Measurements from ENCODE around the gene SLC38A6.

The SLC38A6 gene

DNA sequence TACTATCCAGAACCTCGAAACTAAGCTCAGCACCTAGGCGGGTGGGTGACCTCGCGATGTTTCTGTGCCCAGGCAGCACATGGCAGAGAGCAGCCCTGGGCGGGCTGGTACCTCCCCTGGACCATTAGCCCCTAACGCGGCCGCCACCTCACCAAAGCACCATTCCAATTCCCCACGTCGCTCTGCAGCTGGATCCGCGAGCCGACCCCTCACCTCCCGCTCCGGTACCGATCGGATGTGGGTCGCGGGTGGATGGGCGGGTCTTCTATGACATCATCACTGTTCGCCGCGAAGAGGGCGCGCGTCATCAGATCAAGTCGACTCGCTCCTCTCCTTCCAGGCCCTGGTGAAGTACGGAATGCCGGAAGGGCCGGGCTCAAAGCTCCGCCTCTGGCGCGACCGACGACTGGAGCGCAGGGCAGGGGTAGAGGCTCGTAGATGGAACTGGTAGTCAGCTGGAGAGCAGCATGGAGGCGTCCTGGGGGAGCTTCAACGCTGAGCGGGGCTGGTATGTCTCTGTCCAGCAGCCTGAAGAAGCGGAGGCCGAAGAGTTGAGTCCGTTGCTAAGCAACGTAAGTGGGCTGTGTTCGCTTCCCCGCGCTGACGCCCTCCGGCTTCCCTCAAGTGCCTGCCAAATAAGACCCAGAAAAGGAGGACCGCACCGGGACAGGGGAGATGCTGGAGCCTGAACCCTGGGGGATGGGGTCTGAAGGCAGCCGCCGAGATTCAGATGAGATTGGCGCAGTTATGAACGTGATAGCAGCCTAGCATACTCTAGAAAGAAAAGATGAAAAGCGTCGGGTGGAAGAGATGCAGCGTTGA is at the start of gene SLC38A6, which contains the start of gene TRMT5:
Gene SLC38A6, plus strand, starts transcription at position 435 of the 822 bp plus-strand sequence. Its CDS starts 33 bp downstream, at position 468.
Gene TRMT5, minus strand, starts transcription at position 269 of the 822 bp plus-strand sequence. Its CDS starts 106 bp downstream, at position 163.
- Histone ChIP-seq H3K27ac (ENCODE audit: low read depth, low read length) (peak within 1 kb of the TSS; percentile 89), H3K9me3 (ENCODE audit: control insufficient read depth in 5 of 5, low read length in 5 of 5) (no peaks in the 10 kb centered on the region), H3K9ac (ENCODE audit: low read length in 5 of 5) (peak within 1 kb of the TSS; percentile 80 to 94 (median 89)), H3K4me3 (ENCODE audit: low read depth in 1 of 5, low read length in 5 of 5) (peak within 1 kb of the TSS; percentile 90 to 99 (median 97)), H3K27me3 (ENCODE audit: control insufficient read depth in 5 of 5, insufficient read depth in 4 of 5, low read length in 5 of 5) (no peaks in the 10 kb centered on the region), H3K4me1 (ENCODE audit: control insufficient read depth in 5 of 5, insufficient read depth in 5 of 5, low read length in 5 of 5) (peaks cover 5 to 42% (median 28%) of the 10 kb centered on the region in 5 donors), H3K36me3 (ENCODE audit: control insufficient read depth in 5 of 5, insufficient read depth in 5 of 5, low read length in 5 of 5) (peaks cover 0 to 13% (median 11%) of the 10 kb centered on the region in 5 donors)

DNA sequence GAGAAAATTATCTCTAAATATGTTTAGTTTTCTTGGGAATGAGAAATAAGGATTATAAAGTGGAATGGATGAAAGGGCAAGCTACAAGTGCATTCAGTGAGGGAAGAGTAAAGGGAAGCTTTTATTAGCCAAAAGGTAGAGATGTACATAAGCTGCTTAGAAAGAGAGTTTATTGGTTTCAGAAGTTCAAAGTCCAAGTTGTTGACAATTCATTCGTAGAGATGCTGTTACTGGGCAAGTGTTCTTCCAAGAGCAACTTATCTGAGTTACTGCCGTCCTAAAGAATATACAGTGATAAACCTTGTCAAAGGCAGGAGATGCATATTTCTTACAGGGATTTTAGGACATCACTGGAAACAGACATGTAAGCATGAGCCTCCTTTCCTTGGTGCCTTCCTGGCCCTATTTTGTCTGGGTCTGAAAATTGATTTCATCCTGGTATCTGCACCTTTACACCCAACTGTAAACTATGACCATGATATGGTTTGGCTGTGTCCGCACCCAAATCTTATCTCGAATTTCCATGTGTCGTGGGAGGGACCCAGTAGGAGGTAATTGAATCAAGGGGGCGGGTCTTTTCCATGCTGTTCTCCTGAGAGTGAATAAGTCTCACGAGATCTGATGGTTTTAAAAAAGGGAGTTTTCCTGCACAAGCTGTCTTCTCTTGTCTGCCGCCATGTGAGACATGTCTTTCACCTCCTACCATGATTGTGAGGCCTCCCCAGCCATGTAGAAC is 47.0 kb upstream of the SLC38A6 start:
- peaks cover 0 to 4% (median 0%) of the 10 kb centered on the region in 5 donors for H3K9me3 ChIP-seq (ENCODE audit: control insufficient read depth in 5 of 5, low read length in 5 of 5)
- no peaks in the 10 kb centered on the region for H3K4me1 ChIP-seq (ENCODE audit: control insufficient read depth in 5 of 5, insufficient read depth in 5 of 5, low read length in 5 of 5)
- no peaks in the 10 kb centered on the region for H3K36me3 ChIP-seq (ENCODE audit: control insufficient read depth in 5 of 5, insufficient read depth in 5 of 5, low read length in 5 of 5)
- H3K27ac ChIP-seq (ENCODE audit: low read depth, low read length), result no peak overlapping the region
- H3K27me3 ChIP-seq (ENCODE audit: control insufficient read depth in 5 of 5, insufficient read depth in 4 of 5, low read length in 5 of 5), result no peaks in the 10 kb centered on the region
- no peak overlapping the region for H3K9ac ChIP-seq (ENCODE audit: low read length in 5 of 5)
- no peak overlapping the region for H3K4me3 ChIP-seq (ENCODE audit: low read depth in 1 of 5, low read length in 5 of 5)

DNA sequence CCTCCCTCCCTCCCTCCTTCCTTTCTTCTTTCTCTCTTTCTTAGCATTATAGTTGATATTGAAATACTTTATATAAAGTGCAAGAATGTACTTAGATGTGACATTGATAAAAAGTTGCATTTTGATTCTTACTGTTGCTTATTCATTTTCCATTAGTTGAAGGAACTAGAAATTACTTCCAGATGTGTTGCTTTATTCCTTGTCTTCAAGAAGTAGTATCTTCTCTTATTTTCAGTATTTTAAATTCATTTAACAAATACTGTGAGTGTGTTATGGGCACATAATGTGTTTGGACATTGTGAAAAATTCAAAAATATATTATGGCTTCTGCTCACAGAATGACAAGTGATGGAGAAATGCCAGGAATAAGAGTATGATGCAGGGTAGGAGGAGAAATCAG is 45.7 kb upstream of the SLC38A6 start:
- H3K36me3 ChIP-seq (ENCODE audit: control insufficient read depth in 5 of 5, insufficient read depth in 5 of 5, low read length in 5 of 5), result no peaks in the 10 kb centered on the region
- peaks cover 0 to 4% (median 0%) of the 10 kb centered on the region in 5 donors for H3K9me3 ChIP-seq (ENCODE audit: control insufficient read depth in 5 of 5, low read length in 5 of 5)
- no peak overlapping the region for H3K9ac ChIP-seq (ENCODE audit: low read length in 5 of 5)
- no peaks in the 10 kb centered on the region for H3K27me3 ChIP-seq (ENCODE audit: control insufficient read depth in 5 of 5, insufficient read depth in 4 of 5, low read length in 5 of 5)
- H3K4me1 ChIP-seq (ENCODE audit: control insufficient read depth in 5 of 5, insufficient read depth in 5 of 5, low read length in 5 of 5), result no peaks in the 10 kb centered on the region
- no peak overlapping the region for H3K27ac ChIP-seq (ENCODE audit: low read depth, low read length)
- no peak overlapping the region for H3K4me3 ChIP-seq (ENCODE audit: low read depth in 1 of 5, low read length in 5 of 5)

DNA sequence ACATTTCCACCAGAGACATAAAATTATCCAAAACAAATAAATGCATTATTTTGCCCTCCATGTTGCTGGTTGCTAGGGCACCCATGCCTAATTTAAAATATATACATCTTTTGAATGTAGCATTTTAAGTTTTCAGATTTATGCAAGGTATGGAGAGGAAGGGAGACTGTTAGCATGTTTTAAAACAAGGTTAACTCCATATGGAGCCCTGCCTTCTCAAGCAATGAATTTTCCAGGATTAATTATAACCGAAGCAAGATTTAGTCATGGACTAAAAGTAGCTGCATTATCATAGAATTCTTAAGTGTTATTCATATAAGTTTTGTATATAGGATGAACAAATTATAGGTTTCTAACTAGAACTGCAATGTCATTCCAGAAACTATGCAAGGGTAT is 37.4 kb upstream of the SLC38A6 start:
- H3K4me1 ChIP-seq (ENCODE audit: control insufficient read depth in 5 of 5, insufficient read depth in 5 of 5, low read length in 5 of 5), result no peaks in the 10 kb centered on the region
- no peak overlapping the region for H3K9ac ChIP-seq (ENCODE audit: low read length in 5 of 5)
- H3K4me3 ChIP-seq (ENCODE audit: low read depth in 1 of 5, low read length in 5 of 5), result no peak overlapping the region
- H3K27ac ChIP-seq (ENCODE audit: low read depth, low read length), result no peak overlapping the region
- no peaks in the 10 kb centered on the region for H3K27me3 ChIP-seq (ENCODE audit: control insufficient read depth in 5 of 5, insufficient read depth in 4 of 5, low read length in 5 of 5)
- H3K36me3 ChIP-seq (ENCODE audit: control insufficient read depth in 5 of 5, insufficient read depth in 5 of 5, low read length in 5 of 5), result no peaks in the 10 kb centered on the region
- no peaks in the 10 kb centered on the region for H3K9me3 ChIP-seq (ENCODE audit: control insufficient read depth in 5 of 5, low read length in 5 of 5)

DNA sequence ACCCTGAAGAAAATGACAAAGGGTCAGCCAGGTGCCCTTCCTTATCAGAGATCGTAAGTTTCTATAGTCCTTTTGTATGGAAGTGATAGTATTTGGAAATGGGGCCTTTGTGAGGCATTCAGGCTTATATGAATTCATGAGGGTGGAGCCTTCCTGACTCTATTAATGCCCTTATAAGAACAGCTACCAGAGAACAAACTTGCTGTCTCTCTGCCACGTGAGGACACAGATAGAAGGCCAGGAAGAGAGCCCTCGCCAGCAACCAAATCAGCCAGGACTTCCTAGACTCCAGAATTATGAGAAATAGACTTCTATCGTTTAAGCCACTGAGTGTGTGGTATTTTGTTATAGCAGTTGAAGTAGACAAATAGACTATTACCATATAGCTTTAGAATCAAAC is 36.8 kb upstream of the SLC38A6 start:
- H3K27ac ChIP-seq (ENCODE audit: low read depth, low read length), result no peak overlapping the region
- H3K36me3 ChIP-seq (ENCODE audit: control insufficient read depth in 5 of 5, insufficient read depth in 5 of 5, low read length in 5 of 5), result no peaks in the 10 kb centered on the region
- no peak overlapping the region for H3K4me3 ChIP-seq (ENCODE audit: low read depth in 1 of 5, low read length in 5 of 5)
- no peaks in the 10 kb centered on the region for H3K4me1 ChIP-seq (ENCODE audit: control insufficient read depth in 5 of 5, insufficient read depth in 5 of 5, low read length in 5 of 5)
- H3K9ac ChIP-seq (ENCODE audit: low read length in 5 of 5), result no peak overlapping the region
- no peaks in the 10 kb centered on the region for H3K27me3 ChIP-seq (ENCODE audit: control insufficient read depth in 5 of 5, insufficient read depth in 4 of 5, low read length in 5 of 5)
- H3K9me3 ChIP-seq (ENCODE audit: control insufficient read depth in 5 of 5, low read length in 5 of 5), result no peaks in the 10 kb centered on the region

DNA sequence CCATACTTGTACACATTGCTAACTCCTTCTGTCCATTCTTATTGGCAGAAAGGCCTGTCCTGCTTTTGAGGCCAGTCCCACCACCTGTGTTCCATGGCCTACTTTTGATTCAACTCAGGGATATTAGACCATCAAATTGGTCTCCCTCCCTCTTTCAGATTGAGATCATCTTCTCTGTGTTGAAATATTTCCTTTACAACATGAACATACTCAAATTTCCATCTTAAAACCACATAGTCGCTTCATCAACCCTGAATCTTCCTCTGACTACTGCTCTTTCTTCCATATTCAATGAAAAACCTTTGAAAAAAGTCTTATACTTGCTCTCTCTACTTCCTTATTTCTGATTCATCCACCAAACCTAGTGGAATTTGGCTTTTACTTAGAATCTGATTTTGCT is 35.1 kb upstream of the SLC38A6 start:
- no peaks in the 10 kb centered on the region for H3K27me3 ChIP-seq (ENCODE audit: control insufficient read depth in 5 of 5, insufficient read depth in 4 of 5, low read length in 5 of 5)
- peaks cover 0 to 2% (median 0%) of the 10 kb centered on the region in 5 donors for H3K4me1 ChIP-seq (ENCODE audit: control insufficient read depth in 5 of 5, insufficient read depth in 5 of 5, low read length in 5 of 5)
- no peaks in the 10 kb centered on the region for H3K9me3 ChIP-seq (ENCODE audit: control insufficient read depth in 5 of 5, low read length in 5 of 5)
- no peak overlapping the region for H3K4me3 ChIP-seq (ENCODE audit: low read depth in 1 of 5, low read length in 5 of 5)
- no peaks in the 10 kb centered on the region for H3K36me3 ChIP-seq (ENCODE audit: control insufficient read depth in 5 of 5, insufficient read depth in 5 of 5, low read length in 5 of 5)
- no peak overlapping the region for H3K27ac ChIP-seq (ENCODE audit: low read depth, low read length)
- H3K9ac ChIP-seq (ENCODE audit: low read length in 5 of 5), result no peak overlapping the region

DNA sequence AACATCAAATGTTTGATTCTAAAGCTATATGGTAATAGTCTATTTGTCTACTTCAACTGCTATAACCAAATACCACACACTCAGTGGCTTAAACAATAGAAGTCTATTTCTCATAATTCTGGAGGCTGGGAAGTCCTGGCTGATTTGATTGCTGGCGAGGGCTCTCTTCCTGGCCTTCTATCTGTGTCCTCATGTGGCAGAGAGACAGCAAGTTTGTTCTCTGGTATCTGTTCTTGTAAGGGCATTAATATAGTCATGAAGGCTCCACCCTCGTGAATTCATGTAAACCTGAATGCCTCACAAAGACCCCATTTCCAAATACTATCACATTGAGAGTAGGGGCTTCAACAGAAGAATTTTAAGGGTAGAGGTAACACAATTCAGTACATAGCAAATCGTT is 34.3 kb upstream of the SLC38A6 start:
- H3K4me3 ChIP-seq (ENCODE audit: low read depth in 1 of 5, low read length in 5 of 5), result no peak overlapping the region
- peaks cover 0 to 2% (median 0%) of the 10 kb centered on the region in 5 donors for H3K4me1 ChIP-seq (ENCODE audit: control insufficient read depth in 5 of 5, insufficient read depth in 5 of 5, low read length in 5 of 5)
- no peaks in the 10 kb centered on the region for H3K36me3 ChIP-seq (ENCODE audit: control insufficient read depth in 5 of 5, insufficient read depth in 5 of 5, low read length in 5 of 5)
- no peak overlapping the region for H3K27ac ChIP-seq (ENCODE audit: low read depth, low read length)
- no peak overlapping the region for H3K9ac ChIP-seq (ENCODE audit: low read length in 5 of 5)
- H3K27me3 ChIP-seq (ENCODE audit: control insufficient read depth in 5 of 5, insufficient read depth in 4 of 5, low read length in 5 of 5), result no peaks in the 10 kb centered on the region
- no peaks in the 10 kb centered on the region for H3K9me3 ChIP-seq (ENCODE audit: control insufficient read depth in 5 of 5, low read length in 5 of 5)

DNA sequence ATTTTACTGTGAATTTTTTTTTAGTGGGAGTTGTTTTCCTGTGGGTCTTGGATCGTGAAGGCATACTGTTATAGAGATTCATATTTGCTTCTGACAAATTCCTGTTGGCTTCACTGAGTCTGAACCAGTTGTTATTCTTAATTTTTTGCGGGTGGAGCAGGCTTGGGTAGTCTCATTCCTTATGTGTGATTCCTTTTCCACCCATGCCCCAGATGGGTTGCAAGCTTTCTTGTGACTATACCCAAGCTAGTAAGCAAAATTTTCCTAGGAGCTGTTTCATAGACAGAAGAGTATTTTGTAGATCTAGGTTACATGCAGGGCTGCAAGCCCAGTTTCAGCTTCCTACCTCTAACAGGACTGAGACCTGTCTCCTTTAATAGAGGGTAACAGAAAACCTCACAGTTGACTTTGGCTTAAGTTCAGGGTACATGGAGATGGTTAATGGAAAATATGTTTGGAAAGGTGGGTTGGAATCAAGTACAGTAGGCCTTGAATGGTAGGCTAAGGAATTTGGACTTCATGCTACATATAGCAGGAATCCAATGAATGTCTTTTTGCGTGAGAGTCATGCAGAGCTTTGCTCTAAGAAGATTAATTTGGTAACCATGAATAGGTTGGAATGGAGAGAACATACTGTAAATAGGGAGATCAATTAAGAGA is 29.1 kb upstream of the SLC38A6 start:
- H3K4me1 ChIP-seq (ENCODE audit: control insufficient read depth in 5 of 5, insufficient read depth in 5 of 5, low read length in 5 of 5), result peaks cover 0 to 2% (median 0%) of the 10 kb centered on the region in 5 donors
- H3K4me3 ChIP-seq (ENCODE audit: low read depth in 1 of 5, low read length in 5 of 5), result no peak overlapping the region
- peaks cover 2 to 15% (median 5%) of the 10 kb centered on the region in 5 donors for H3K9me3 ChIP-seq (ENCODE audit: control insufficient read depth in 5 of 5, low read length in 5 of 5)
- H3K27ac ChIP-seq (ENCODE audit: low read depth, low read length), result no peak overlapping the region
- H3K9ac ChIP-seq (ENCODE audit: low read length in 5 of 5), result no peak overlapping the region
- no peaks in the 10 kb centered on the region for H3K27me3 ChIP-seq (ENCODE audit: control insufficient read depth in 5 of 5, insufficient read depth in 4 of 5, low read length in 5 of 5)
- H3K36me3 ChIP-seq (ENCODE audit: control insufficient read depth in 5 of 5, insufficient read depth in 5 of 5, low read length in 5 of 5), result peaks cover 0 to 2% (median 0%) of the 10 kb centered on the region in 5 donors

DNA sequence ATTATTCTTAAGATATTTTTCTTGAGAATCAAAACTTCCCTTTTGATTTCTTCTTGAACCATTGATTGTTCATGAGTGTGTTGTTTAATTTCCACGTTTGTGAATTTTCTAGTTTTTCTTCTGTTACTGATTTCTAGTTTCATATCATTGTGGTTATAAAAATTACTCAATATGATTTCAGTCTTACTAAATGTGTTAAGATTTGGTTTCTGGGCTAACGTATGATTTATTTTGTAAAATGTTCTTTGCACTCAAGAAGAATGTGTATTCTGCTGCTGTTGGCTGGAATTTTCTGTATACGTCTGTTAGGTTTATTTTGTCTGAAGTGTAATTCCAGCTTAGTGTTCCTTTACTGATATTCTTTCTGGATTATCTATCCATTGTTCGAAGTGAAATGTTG is 24.8 kb upstream of the SLC38A6 start:
- H3K27me3 ChIP-seq (ENCODE audit: control insufficient read depth in 5 of 5, insufficient read depth in 4 of 5, low read length in 5 of 5), result no peaks in the 10 kb centered on the region
- H3K4me1 ChIP-seq (ENCODE audit: control insufficient read depth in 5 of 5, insufficient read depth in 5 of 5, low read length in 5 of 5), result no peaks in the 10 kb centered on the region
- no peak overlapping the region for H3K27ac ChIP-seq (ENCODE audit: low read depth, low read length)
- peaks cover 0 to 7% (median 0%) of the 10 kb centered on the region in 5 donors for H3K36me3 ChIP-seq (ENCODE audit: control insufficient read depth in 5 of 5, insufficient read depth in 5 of 5, low read length in 5 of 5)
- H3K9ac ChIP-seq (ENCODE audit: low read length in 5 of 5), result no peak overlapping the region
- peaks cover 16 to 38% (median 23%) of the 10 kb centered on the region in 5 donors for H3K9me3 ChIP-seq (ENCODE audit: control insufficient read depth in 5 of 5, low read length in 5 of 5)
- H3K4me3 ChIP-seq (ENCODE audit: low read depth in 1 of 5, low read length in 5 of 5), result no peak overlapping the region
